ENCODE measurements around the gene NOB1.

The NOB1 gene

GRCh38 chr16:69754469-69755310, at the start of gene NOB1:
NOB1 (minus strand) TSS chr16:69754926; CDS start chr16:69754910, 16 bp downstream.
- DNase-seq (ENCODE audit: low read depth): peak; percentile 89
- peak within 1 kb of the TSS; percentile 72 for H3K4me3 ChIP-seq (ENCODE audit: low read depth, low read length)
- TF ChIP-seq, protein P1, sequence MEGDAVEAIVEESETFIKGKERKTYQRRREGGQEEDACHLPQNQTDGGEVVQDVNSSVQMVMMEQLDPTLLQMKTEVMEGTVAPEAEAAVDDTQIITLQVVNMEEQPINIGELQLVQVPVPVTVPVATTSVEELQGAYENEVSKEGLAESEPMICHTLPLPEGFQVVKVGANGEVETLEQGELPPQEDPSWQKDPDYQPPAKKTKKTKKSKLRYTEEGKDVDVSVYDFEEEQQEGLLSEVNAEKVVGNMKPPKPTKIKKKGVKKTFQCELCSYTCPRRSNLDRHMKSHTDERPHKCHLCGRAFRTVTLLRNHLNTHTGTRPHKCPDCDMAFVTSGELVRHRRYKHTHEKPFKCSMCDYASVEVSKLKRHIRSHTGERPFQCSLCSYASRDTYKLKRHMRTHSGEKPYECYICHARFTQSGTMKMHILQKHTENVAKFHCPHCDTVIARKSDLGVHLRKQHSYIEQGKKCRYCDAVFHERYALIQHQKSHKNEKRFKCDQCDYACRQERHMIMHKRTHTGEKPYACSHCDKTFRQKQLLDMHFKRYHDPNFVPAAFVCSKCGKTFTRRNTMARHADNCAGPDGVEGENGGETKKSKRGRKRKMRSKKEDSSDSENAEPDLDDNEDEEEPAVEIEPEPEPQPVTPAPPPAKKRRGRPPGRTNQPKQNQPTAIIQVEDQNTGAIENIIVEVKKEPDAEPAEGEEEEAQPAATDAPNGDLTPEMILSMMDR (IDR thresholded peaks at IDR 0.05; ENCODE audit: control insufficient read depth, extremely low read depth, insufficient read depth): peak; percentile 96

DNA sequence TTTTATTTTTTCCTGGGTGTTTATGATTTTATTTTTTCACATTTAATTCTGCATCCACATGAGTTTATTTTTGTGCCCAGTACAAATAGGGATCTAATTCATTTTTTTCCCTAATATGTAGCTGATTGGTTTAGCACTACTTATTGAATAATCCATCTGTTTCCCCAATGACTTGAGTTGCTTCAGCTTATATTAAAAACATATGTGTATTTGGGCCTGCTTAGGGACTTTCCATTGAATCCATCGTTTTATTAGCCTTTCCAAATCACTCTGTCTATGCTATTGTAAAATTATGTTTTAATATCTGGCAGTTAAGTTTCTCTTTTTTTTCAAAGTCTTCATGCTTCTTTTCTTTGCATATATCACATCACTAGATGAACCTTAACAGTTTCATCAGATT, 49.6 kb upstream of the NOB1 start:
- TF ChIP-seq, protein P1 (IDR thresholded peaks at IDR 0.05; ENCODE audit: control insufficient read depth, extremely low read depth, insufficient read depth): no peak
- DNase-seq (ENCODE audit: low read depth): no peak
- H3K4me3 ChIP-seq (ENCODE audit: low read depth, low read length): no peak overlapping the region

DNA sequence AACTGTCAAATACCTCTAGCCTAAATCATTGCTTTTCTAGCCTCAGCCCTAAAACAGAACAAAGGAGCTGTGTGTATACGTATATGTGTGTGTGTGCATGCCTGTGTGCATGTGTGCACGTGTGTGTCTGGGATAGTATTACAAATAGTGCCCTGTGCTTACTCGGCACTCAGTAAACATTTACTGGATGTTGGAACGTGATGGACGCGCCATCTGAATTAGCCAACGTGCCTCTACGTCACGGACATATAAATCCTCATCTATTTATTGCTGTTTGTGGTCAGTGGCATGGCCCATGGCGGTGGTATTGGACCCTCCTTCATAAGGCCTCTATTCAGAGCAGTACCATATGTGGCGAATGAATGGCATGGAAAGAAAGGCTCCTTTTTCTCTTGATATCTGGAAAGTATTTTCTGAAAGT, 44.9 kb upstream of the NOB1 start:
- H3K4me3 ChIP-seq (ENCODE audit: low read depth, low read length): no peak overlapping the region
- DNase-seq (ENCODE audit: low read depth): no peak
- TF ChIP-seq, protein P1 (IDR thresholded peaks at IDR 0.05; ENCODE audit: control insufficient read depth, extremely low read depth, insufficient read depth): no peak

DNA sequence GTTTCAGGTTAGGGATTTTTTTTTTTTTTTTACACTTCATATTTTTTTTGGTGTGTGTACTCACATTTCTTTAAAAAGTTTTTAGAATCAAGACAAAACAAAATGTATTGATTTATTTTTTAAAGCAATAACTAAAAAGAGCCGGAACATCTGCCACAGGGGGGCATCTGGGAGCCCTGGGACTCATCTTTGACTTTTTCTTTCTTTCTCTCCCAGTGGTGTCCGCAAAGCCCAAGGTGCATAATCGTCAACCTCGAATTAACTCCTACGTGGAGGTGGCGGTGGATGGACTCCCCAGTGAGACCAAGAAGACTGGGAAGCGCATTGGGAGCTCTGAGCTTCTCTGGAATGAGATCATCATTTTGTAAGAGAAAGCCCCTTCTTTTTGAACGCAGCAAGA, 43.7 kb upstream of the NOB1 start:
- TF ChIP-seq, protein P1 (IDR thresholded peaks at IDR 0.05; ENCODE audit: control insufficient read depth, extremely low read depth, insufficient read depth): no peak
- no peak overlapping the region for H3K4me3 ChIP-seq (ENCODE audit: low read depth, low read length)
- no peak for DNase-seq (ENCODE audit: low read depth)

- no peak overlapping the region for H3K4me3 ChIP-seq (ENCODE audit: low read depth, low read length)
- TF ChIP-seq, protein P1 (IDR thresholded peaks at IDR 0.05; ENCODE audit: control insufficient read depth, extremely low read depth, insufficient read depth): peak; percentile 80
- no peak for DNase-seq (ENCODE audit: low read depth)
Observed at GRCh38 chr16:69796285-69797118, 41.8 kb upstream of the NOB1 start.

- no peak overlapping the region for H3K4me3 ChIP-seq (ENCODE audit: low read depth, low read length)
- TF ChIP-seq, protein P1 (IDR thresholded peaks at IDR 0.05; ENCODE audit: control insufficient read depth, extremely low read depth, insufficient read depth): no peak
- no peak for DNase-seq (ENCODE audit: low read depth)
Observed at GRCh38 chr16:69794486-69794885, 39.8 kb upstream of the NOB1 start.

All from LNCaP clone FGC (cell line).